AML-193 (cell line): ENCODE measurements around the gene P2RX1.
A peak's percentile ranks its signal among the peaks of the same experiment; 100 is the strongest.

ENCODE experiments used
- DNase-seq, 2 experiments: peaks; one replicate each; lab custom pipeline; 2025; lab: John Stamatoyannopoulos, UW

Gene P2RX1

GRCh38 chr17:3924512-3925350 lies 8.5 kb upstream of the P2RX1 start:
- DNase-seq: no peak

- DNase-seq: no peak
These were observed 7.4 kb upstream of the P2RX1 start for GRCh38 chr17:3923466-3924190.

GRCh38 chr17:3922765-3923164 lies 6.5 kb upstream of the P2RX1 start:
- no peak for DNase-seq

GRCh38 chr17:3921502-3922319 lies 5.4 kb upstream of the P2RX1 start:
- no peak for DNase-seq

- DNase-seq: no peak
These were observed 4.7 kb upstream of the P2RX1 start for GRCh38 chr17:3921006-3921405.

- DNase-seq: no peak
These were observed 2.9 kb upstream of the P2RX1 start for GRCh38 chr17:3919123-3919624.

GRCh38 chr17:3918372-3919122 lies 2.3 kb upstream of the P2RX1 start:
- DNase-seq: no peak

- no peak for DNase-seq
These were observed 1.2 kb upstream of the P2RX1 start for GRCh38 chr17:3917391-3917931.

GRCh38 chr17:3916825-3917224 lies 560 bp upstream of the P2RX1 start:
- no peak for DNase-seq

GRCh38 chr17:3915581-3915994 lies 677 bp downstream of the P2RX1 start:
- DNase-seq: peak in 1 of 2 experiments; percentile 14

- DNase-seq: no peak
These were observed 2.0 kb downstream of the P2RX1 start for GRCh38 chr17:3914312-3914670.

- peak; percentile 36 to 51 for DNase-seq
These were observed 2.5 kb downstream of the P2RX1 start for GRCh38 chr17:3913531-3914311.

- DNase-seq: no peak
These were observed 3.4 kb downstream of the P2RX1 start for GRCh38 chr17:3912827-3913226.

GRCh38 chr17:3911271-3912053 lies 4.8 kb downstream of the P2RX1 start:
- no peak for DNase-seq

- DNase-seq: no peak
These were observed 5.6 kb downstream of the P2RX1 start for GRCh38 chr17:3910420-3911270.

GRCh38 chr17:3909257-3909656 lies 7.0 kb downstream of the P2RX1 start:
- DNase-seq: no peak

- DNase-seq: no peak
These were observed 8.6 kb downstream of the P2RX1 start for GRCh38 chr17:3907483-3908216.

GRCh38 chr17:3906881-3907280 lies 9.4 kb downstream of the P2RX1 start:
- DNase-seq: no peak
